Measurements from ENCODE around the gene VWA5A. TPM values are rescaled to one million over a fixed set of nuclear protein-coding genes. Genes with fewer than 3 reads are reported as not detected.

VWA5A gene
- total RNA-seq, 4 donors from 2014 or later = 1.6 to 2.5 (median 2.1) TPM

DNA sequence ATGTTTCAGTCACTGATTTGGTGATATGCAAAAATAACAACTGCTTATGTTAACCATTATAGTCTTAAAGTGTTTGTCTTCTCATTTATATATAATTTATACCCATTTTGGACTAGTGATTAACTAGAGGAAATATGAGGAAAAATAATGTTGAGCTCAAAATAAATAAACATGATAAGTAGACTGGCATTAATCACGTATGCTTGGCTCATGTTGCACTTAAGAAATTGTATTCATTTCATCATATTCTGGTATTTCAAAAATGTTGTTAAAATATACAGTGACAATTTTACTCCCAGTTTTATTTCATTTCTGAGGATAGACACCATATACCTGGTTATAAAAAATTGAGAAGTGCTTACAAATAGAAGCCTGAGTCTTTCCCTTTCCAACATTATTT, 64.1 kb downstream of the VWA5A start:
- Histone ChIP-seq H3K9me3 (no peaks in the 10 kb centered on the region), H3K27ac (no peak overlapping the region), H3K4me3 (no peak overlapping the region), H3K36me3 (no peaks in the 10 kb centered on the region), H3K27me3 (no peaks in the 10 kb centered on the region), H3K4me1 (no peaks in the 10 kb centered on the region)
- in situ Hi-C loops (cut with MboI; ENCODE audit: low sequenced_read_pairs in 4 of 4) = no loop called here
- DNase-seq (no peak), ATAC-seq (no peak)
- TF ChIP-seq, protein P1, sequence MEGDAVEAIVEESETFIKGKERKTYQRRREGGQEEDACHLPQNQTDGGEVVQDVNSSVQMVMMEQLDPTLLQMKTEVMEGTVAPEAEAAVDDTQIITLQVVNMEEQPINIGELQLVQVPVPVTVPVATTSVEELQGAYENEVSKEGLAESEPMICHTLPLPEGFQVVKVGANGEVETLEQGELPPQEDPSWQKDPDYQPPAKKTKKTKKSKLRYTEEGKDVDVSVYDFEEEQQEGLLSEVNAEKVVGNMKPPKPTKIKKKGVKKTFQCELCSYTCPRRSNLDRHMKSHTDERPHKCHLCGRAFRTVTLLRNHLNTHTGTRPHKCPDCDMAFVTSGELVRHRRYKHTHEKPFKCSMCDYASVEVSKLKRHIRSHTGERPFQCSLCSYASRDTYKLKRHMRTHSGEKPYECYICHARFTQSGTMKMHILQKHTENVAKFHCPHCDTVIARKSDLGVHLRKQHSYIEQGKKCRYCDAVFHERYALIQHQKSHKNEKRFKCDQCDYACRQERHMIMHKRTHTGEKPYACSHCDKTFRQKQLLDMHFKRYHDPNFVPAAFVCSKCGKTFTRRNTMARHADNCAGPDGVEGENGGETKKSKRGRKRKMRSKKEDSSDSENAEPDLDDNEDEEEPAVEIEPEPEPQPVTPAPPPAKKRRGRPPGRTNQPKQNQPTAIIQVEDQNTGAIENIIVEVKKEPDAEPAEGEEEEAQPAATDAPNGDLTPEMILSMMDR (IDR thresholded peaks at IDR 0.05 in 4 of 5, conservative IDR thresholded peaks at IDR 0.05 in 1 of 5) = no peak
- no peak for TF ChIP-seq POLR2A (IDR thresholded peaks at IDR 0.05)
- intact Hi-C loops (cut with DNase I; ENCODE audit: low total_unique reads) = no loop called here

GRCh38 chr11:124183068-124183467, 67.8 kb downstream of the VWA5A start, which contains the start of gene OR10D3:
TSS of gene OR10D3 (plus strand) at chr11:124183345. CDS start at chr11:124185270, 1,925 bp downstream.
- no peaks in the 10 kb centered on the region for H3K27me3 ChIP-seq
- no peak for TF ChIP-seq POLR2A (IDR thresholded peaks at IDR 0.05)
- TF ChIP-seq, protein P1 (IDR thresholded peaks at IDR 0.05 in 4 of 5, conservative IDR thresholded peaks at IDR 0.05 in 1 of 5) = no peak
- in situ Hi-C loops (cut with MboI; ENCODE audit: low sequenced_read_pairs in 4 of 4) (no loop called here), intact Hi-C loops (cut with DNase I; ENCODE audit: low total_unique reads) (no loop called here)
- no peaks in the 10 kb centered on the region for H3K36me3 ChIP-seq
- no peaks in the 10 kb centered on the region for H3K4me1 ChIP-seq
- H3K27ac ChIP-seq = no peak within 1 kb of the TSS
- H3K9me3 ChIP-seq = no peaks in the 10 kb centered on the region
- no peak within 1 kb of the TSS for H3K4me3 ChIP-seq
- DNase-seq (no peak), ATAC-seq (no peak)

- Histone ChIP-seq H3K4me3 (no peak overlapping the region), H3K27ac (no peak overlapping the region), H3K36me3 (no peaks in the 10 kb centered on the region), H3K27me3 (no peaks in the 10 kb centered on the region), H3K9me3 (no peaks in the 10 kb centered on the region), H3K4me1 (no peaks in the 10 kb centered on the region)
- TF ChIP-seq POLR2A (IDR thresholded peaks at IDR 0.05) = no peak
- TF ChIP-seq, protein P1 (IDR thresholded peaks at IDR 0.05 in 4 of 5, conservative IDR thresholded peaks at IDR 0.05 in 1 of 5) = no peak
- in situ Hi-C loops (cut with MboI; ENCODE audit: low sequenced_read_pairs in 4 of 4) (no loop called here), intact Hi-C loops (cut with DNase I; ENCODE audit: low total_unique reads) (loop anchor here (5.0 kb wide), 1 partner anchor 118 kb away; no protein-coding TSS in a partner anchor)
- DNase-seq (no peak), ATAC-seq (no peak)
These were observed 75.3 kb downstream of the VWA5A start for GRCh38 chr11:124190298-124191139.

DNA sequence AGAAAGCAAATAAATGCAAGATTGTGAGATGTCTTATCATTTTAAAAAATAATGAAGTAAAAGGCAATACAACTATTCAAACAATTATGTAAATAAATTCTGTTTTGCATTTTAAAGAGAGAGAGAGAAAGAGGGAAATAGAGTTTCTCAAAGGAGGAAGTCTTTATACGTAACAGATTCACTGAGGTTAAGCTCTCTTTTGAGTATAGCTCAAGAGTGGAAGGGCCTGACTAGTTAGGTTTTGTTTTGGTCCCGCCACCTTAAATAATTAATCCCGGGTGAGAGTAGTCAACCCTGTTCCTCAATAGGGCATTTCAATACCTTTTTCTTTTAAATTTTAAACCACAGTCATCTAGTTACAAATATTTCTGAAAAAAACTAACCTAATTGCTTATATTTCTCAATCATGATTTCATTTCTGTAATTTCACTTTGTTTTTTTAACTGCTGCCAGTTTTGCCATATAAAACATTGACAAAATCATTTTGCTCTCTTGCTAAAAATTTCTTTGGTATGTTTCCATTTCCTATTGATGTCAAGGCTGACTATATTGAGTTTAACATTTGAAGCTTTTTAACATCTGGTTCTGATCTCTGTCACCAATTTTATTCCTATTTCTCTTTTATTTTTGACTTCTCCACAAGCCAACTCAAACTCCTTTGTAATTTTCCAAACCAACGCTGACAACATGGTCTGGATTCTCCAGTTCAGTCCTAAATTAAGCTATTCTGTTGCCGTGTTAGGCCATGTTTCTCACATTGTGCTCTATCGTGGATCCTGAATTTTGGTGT, 78.2 kb downstream of the VWA5A start:
- Histone ChIP-seq H3K27me3 (no peaks in the 10 kb centered on the region), H3K4me1 (no peaks in the 10 kb centered on the region), H3K36me3 (no peaks in the 10 kb centered on the region), H3K27ac (no peak overlapping the region), H3K9me3 (no peaks in the 10 kb centered on the region), H3K4me3 (no peak overlapping the region)
- TF ChIP-seq, protein P1 (IDR thresholded peaks at IDR 0.05 in 4 of 5, conservative IDR thresholded peaks at IDR 0.05 in 1 of 5) = no peak
- intact Hi-C loops (cut with DNase I; ENCODE audit: low total_unique reads) = loop anchor here (5.0 kb wide), 1 partner anchor 121 kb away; no protein-coding TSS in a partner anchor
- in situ Hi-C loops (cut with MboI; ENCODE audit: low sequenced_read_pairs in 4 of 4) = no loop called here
- DNase-seq (no peak), ATAC-seq (no peak)
